HepG2 (cell line): ENCODE data around the gene ANXA6. TPM values are rescaled to one million over a fixed set of nuclear protein-coding genes. Genes with fewer than 3 reads are reported as not detected.

Experiments used
- BHLHE40 ChIP-seq: IDR thresholded peaks from 2 replicates; pipeline ENCODE4 v1.6.1; 2011; ENCODE audit warnings: low read length, improper control_type of control experiment
- CREB1 ChIP-seq, 2 experiments: fragments of 450-650 bp in 1 of 2; IDR thresholded peaks; 2 replicates each; pipeline ENCODE4 v1.6.1; 2016 to 2017; ENCODE audit warnings: control low read depth in 1 of 2, mild to moderate bottlenecking in 1 of 2, missing compliant biosample characterization in 1 of 2, missing genetic modification characterization in 1 of 2
- HDAC2 ChIP-seq: sonication (generic); formaldehyde crosslinking; IDR thresholded peaks from 2 replicates; pipeline ENCODE4 v1.4.0; 2020; ENCODE audit warnings: missing genetic modification reagents
- HIVEP1 ChIP-seq: sonication (generic); formaldehyde crosslinking; IDR thresholded peaks from 2 replicates; pipeline ENCODE4 v1.4.0; 2020; ENCODE audit warnings: mild to moderate bottlenecking, missing genetic modification reagents
- KDM2A ChIP-seq: sonication (generic); formaldehyde crosslinking; IDR thresholded peaks from 2 replicates; pipeline ENCODE4 v1.4.0; 2020; ENCODE audit warnings: low read depth, missing genetic modification reagents, borderline replicate concordance
- NCOR1 ChIP-seq: fragments of 200-600 bp; sonication (generic); IDR thresholded peaks from 2 replicates; pipeline ENCODE4 v1.7.0; 2017; ENCODE audit warnings: antibody characterized with exemption, low read length, borderline replicate concordance
- NFE2 ChIP-seq: sonication (generic); formaldehyde crosslinking; IDR thresholded peaks from 2 replicates; pipeline ENCODE4 v1.4.0; 2020; ENCODE audit warnings: missing genetic modification reagents
- NFIC ChIP-seq: IDR thresholded peaks from 2 replicates; pipeline ENCODE4 v1.6.1; 2012; ENCODE audit warnings: mild to moderate bottlenecking, low read length, inconsistent platforms
- PHF20 ChIP-seq: sonication (generic); formaldehyde crosslinking; IDR thresholded peaks from 2 replicates; pipeline ENCODE4 v1.5.0; 2020; ENCODE audit warnings: mild to moderate bottlenecking, missing genetic modification reagents
- TBL1XR1 ChIP-seq: fragments of 150-350 bp; IDR thresholded peaks from 2 replicates; pipeline ENCODE4 v1.6.1; 2014; ENCODE audit warnings: borderline replicate concordance, low read length; ENCODE audit not compliant: partially characterized antibody
- TEAD2 ChIP-seq: sonication (generic); formaldehyde crosslinking; IDR thresholded peaks from 2 replicates; pipeline ENCODE4 v1.9.0; 2021; ENCODE audit warnings: missing genetic modification reagents
- ZNF101 ChIP-seq: sonication (generic); formaldehyde crosslinking; IDR thresholded peaks from 2 replicates; pipeline ENCODE4 v1.4.0; 2020; ENCODE audit warnings: mild to moderate bottlenecking, low read depth, missing genetic modification reagents, borderline replicate concordance
- ZNF256 ChIP-seq: sonication (generic); formaldehyde crosslinking; conservative IDR thresholded peaks from 2 replicates; pipeline ENCODE4 v1.4.0; 2020; ENCODE audit warnings: missing genetic modification reagents
- ZNF274 ChIP-seq: sonication (generic); formaldehyde crosslinking; IDR thresholded peaks from 2 replicates; pipeline ENCODE4 v1.5.1; 2020; ENCODE audit warnings: mild to moderate bottlenecking, missing genetic modification reagents
- ZNF451 ChIP-seq: sonication (generic); formaldehyde crosslinking; IDR thresholded peaks from 2 replicates; pipeline ENCODE4 v1.5.0; 2020; ENCODE audit warnings: mild to moderate bottlenecking, missing genetic modification reagents
- ZNF558 ChIP-seq: sonication (generic); formaldehyde crosslinking; IDR thresholded peaks from 2 replicates; pipeline ENCODE4 v1.9.0; 2022; ENCODE audit warnings: mild to moderate bottlenecking, missing genetic modification reagents, borderline replicate concordance
- ZNF644 ChIP-seq: IDR thresholded peaks from 2 replicates; pipeline ENCODE4 v1.6.1; 2016; ENCODE audit warnings: low read depth
- ZNF674 ChIP-seq: sonication (generic); formaldehyde crosslinking; IDR thresholded peaks from 2 replicates; pipeline ENCODE4 v1.5.0; 2020; ENCODE audit warnings: low read depth, mild to moderate bottlenecking, missing genetic modification reagents
- ZNF687 ChIP-seq: sonication (generic); formaldehyde crosslinking; IDR thresholded peaks from 2 replicates; pipeline ENCODE4 v1.5.1; 2020; ENCODE audit warnings: mild to moderate bottlenecking, missing genetic modification reagents, moderate library complexity
- polyA plus RNA-seq, 8 experiments: library from polyadenylated mRNA; depleted of rRNA in 3 of 8; stranded (reverse) in 7 of 8; unstranded in 1 of 8; fragments of >200 nt; fragmentation: Illumina TruSeq in 4 of 8; extraction: Trizol in 4 of 8; gene quantifications; 2 replicates each; pipeline versions ENCODE4 v1.2.1 to v1.2.3, GENCODE V29; 2011 to 2016; ENCODE audit warnings: low read depth in 4 of 8, missing spikeins in 1 of 8, mixed read lengths in 1 of 8; ENCODE audit not compliant: insufficient read depth in 1 of 8
- total RNA-seq, 5 experiments: library from RNA; depleted of rRNA; stranded (reverse); fragments of >200 nt; fragmentation: Illumina TruSeq; extraction: Trizol; gene quantifications; 2 replicates each; pipeline ENCODE4 v1.2.3, GENCODE V29; 2016; ENCODE audit warnings: low read depth in 1 of 5
- TF ChIP-seq, protein P1 (sequence below), 2 experiments: sonication (generic) in 1 of 2; formaldehyde crosslinking in 1 of 2; IDR thresholded peaks; 2 replicates each; pipeline versions ENCODE4 v1.4.0 to v1.6.1; 2016 to 2020; ENCODE audit warnings: borderline replicate concordance in 1 of 2, low read depth in 1 of 2, mild to moderate bottlenecking in 1 of 2, missing genetic modification reagents in 1 of 2
- TF ChIP-seq, protein P2 (sequence below): sonication (generic); formaldehyde crosslinking; IDR thresholded peaks from 2 replicates; pipeline ENCODE4 v1.8.0; 2022; ENCODE audit warnings: mild to moderate bottlenecking, missing genetic modification reagents

ANXA6 gene
- total and polyA plus RNA-seq, 2 of the 13 experiments (the other 11 are each of a cell fraction or from before 2014, with no cell fraction given): 103 to 125 TPM

- TF ChIP-seq CREB1 (IDR thresholded peaks at IDR 0.05): no peak
- peak; percentile 65; the same call in 1 of the 2 replicates for TF ChIP-seq CREB1 (CRISPR knock-in tag; IDR thresholded peaks at IDR 0.05)
- TF ChIP-seq ZNF274 (CRISPR knock-in tag): no peak
- no peak for TF ChIP-seq BHLHE40
- TF ChIP-seq ZNF558 (CRISPR knock-in tag): 0 out of 2 replicates have a peak, but pooled peaks have one; percentile 38
- no peak for TF ChIP-seq ZNF674 (CRISPR knock-in tag)
- TF ChIP-seq ZNF451 (CRISPR knock-in tag): no peak
- TF ChIP-seq HDAC2 (CRISPR knock-in tag): no peak
- TF ChIP-seq NFE2 (CRISPR knock-in tag): no peak
- TF ChIP-seq NCOR1: no peak
- peak; percentile 32; the same call in 1 of the 2 replicates for TF ChIP-seq KDM2A
- no peak for TF ChIP-seq ZNF101 (CRISPR knock-in tag)
- TF ChIP-seq, protein P1, sequence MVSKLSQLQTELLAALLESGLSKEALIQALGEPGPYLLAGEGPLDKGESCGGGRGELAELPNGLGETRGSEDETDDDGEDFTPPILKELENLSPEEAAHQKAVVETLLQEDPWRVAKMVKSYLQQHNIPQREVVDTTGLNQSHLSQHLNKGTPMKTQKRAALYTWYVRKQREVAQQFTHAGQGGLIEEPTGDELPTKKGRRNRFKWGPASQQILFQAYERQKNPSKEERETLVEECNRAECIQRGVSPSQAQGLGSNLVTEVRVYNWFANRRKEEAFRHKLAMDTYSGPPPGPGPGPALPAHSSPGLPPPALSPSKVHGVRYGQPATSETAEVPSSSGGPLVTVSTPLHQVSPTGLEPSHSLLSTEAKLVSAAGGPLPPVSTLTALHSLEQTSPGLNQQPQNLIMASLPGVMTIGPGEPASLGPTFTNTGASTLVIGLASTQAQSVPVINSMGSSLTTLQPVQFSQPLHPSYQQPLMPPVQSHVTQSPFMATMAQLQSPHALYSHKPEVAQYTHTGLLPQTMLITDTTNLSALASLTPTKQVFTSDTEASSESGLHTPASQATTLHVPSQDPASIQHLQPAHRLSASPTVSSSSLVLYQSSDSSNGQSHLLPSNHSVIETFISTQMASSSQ (IDR thresholded peaks at IDR 0.05; ENCODE audit: low read depth): no peak
- TF ChIP-seq, protein P1 (CRISPR knock-in tag; IDR thresholded peaks at IDR 0.05; ENCODE audit: borderline replicate concordance): no peak
- no peak for TF ChIP-seq TBL1XR1
- peak; percentile 95 for TF ChIP-seq HIVEP1 (CRISPR knock-in tag)
- no peak for TF ChIP-seq ZNF256 (CRISPR knock-in tag)
- peak; percentile 80 for TF ChIP-seq ZNF687
- no peak for TF ChIP-seq ZNF644 (CRISPR knock-in tag)
- TF ChIP-seq NFIC: no peak
- TF ChIP-seq, protein P2, sequence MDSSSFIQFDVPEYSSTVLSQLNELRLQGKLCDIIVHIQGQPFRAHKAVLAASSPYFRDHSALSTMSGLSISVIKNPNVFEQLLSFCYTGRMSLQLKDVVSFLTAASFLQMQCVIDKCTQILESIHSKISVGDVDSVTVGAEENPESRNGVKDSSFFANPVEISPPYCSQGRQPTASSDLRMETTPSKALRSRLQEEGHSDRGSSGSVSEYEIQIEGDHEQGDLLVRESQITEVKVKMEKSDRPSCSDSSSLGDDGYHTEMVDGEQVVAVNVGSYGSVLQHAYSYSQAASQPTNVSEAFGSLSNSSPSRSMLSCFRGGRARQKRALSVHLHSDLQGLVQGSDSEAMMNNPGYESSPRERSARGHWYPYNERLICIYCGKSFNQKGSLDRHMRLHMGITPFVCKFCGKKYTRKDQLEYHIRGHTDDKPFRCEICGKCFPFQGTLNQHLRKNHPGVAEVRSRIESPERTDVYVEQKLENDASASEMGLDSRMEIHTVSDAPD (CRISPR knock-in tag): no peak
- 0 out of 2 replicates have a peak, but pooled peaks have one; percentile 49 for TF ChIP-seq PHF20 (CRISPR knock-in tag)
- TF ChIP-seq TEAD2 (CRISPR knock-in tag): no peak
Measured at GRCh38 chr5:151085517-151086041, 72.0 kb downstream of the ANXA6 start (continued).
